IMR-90 (cell line): ENCODE results near the gene AKAP13. TPM values are rescaled to one million over a fixed set of nuclear protein-coding genes. Genes with fewer than 3 reads are reported as not detected.

ENCODE experiments used
- ATAC-seq: fragments of 200-7000 bp; cut with Tn5 transposase; 2 replicates; pipeline ENCODE4 v1.9.1; 2020; ENCODE audit warnings: low read depth, mild to moderate bottlenecking, moderate library complexity
- BruUV-seq: library from RNA; stranded (reverse); fragments of 400-500 nt; replicated peaks from 2 replicates; lab custom pipeline; 2021; lab: Mats Ljungman, UMichigan
- CTCF ChIA-PET: fragments of 300-600 bp; formaldehyde crosslinking; extraction: SDS; loops from one replicate; lab custom pipeline; 2021; ENCODE audit warnings: antibody characterized with exemption; lab: Yijun Ruan, JAX
- POLR2A ChIA-PET: fragments of 300-600 bp; sonication (Branson Sonifier 250); formaldehyde crosslinking; loops from one replicate; lab custom pipeline; 2022; ENCODE audit warnings: antibody characterized with exemption; ENCODE audit not compliant: unreplicated experiment; lab: Charles Lee
- DNase-seq: peaks from one replicate; pipeline ENCODE4 v3.0.0; 2013
- H2AFZ ChIP-seq: replicated peaks from 2 replicates; pipeline ENCODE3; 2013; ENCODE audit warnings: low read length, mild to moderate bottlenecking; ENCODE audit not compliant: poor library complexity
- H2AK5ac ChIP-seq: 2 replicates; pipeline ENCODE4 v1.6.1; 2013; ENCODE audit warnings: low read depth, low read length, inconsistent platforms
- H2AK9ac ChIP-seq: replicated peaks from 2 replicates; pipeline ENCODE3; 2013; ENCODE audit warnings: mild to moderate bottlenecking, low read depth, low read length, moderate library complexity; ENCODE audit not compliant: poor library complexity
- H2BK120ac ChIP-seq: 2 replicates; pipeline ENCODE4 v1.6.1; 2013; ENCODE audit warnings: low read depth, low read length, inconsistent platforms
- H2BK15ac ChIP-seq: 3 replicates; pipeline ENCODE4 v1.6.1; 2013; ENCODE audit warnings: low read depth, low read length, inconsistent platforms
- H2BK20ac ChIP-seq: 2 replicates; pipeline ENCODE4 v1.6.1; 2013; ENCODE audit warnings: low read depth, mild to moderate bottlenecking, inconsistent platforms, low read length, moderate library complexity
- H2BK5ac ChIP-seq: 2 replicates; pipeline ENCODE4 v1.6.1; 2013; ENCODE audit warnings: mild to moderate bottlenecking, low read depth, low read length, inconsistent platforms; ENCODE audit not compliant: poor library complexity, severe bottlenecking
- H3K14ac ChIP-seq: replicated peaks from 2 replicates; pipeline ENCODE4 v1.6.1; 2013; ENCODE audit warnings: low read depth, low read length, inconsistent platforms
- H3K18ac ChIP-seq: 2 replicates; pipeline ENCODE4 v1.6.1; 2013; ENCODE audit warnings: low read depth, low read length, control low read depth
- H3K23ac ChIP-seq: 2 replicates; pipeline ENCODE4 v1.6.1; 2013; ENCODE audit warnings: low read depth, low read length, inconsistent platforms
- H3K27ac ChIP-seq: 2 replicates; pipeline ENCODE4 v1.5.1; 2013; ENCODE audit warnings: mild to moderate bottlenecking, control low read depth, low read length; ENCODE audit not compliant: insufficient read depth
- H3K27me3 ChIP-seq: 2 replicates; pipeline ENCODE4 v1.6.1; 2013; ENCODE audit warnings: low read length; ENCODE audit not compliant: control insufficient read depth, insufficient read depth
- H3K36me3 ChIP-seq: 2 replicates; pipeline ENCODE4 v1.6.1; 2013; ENCODE audit warnings: low read length, mixed read lengths; ENCODE audit not compliant: control insufficient read depth, insufficient read depth
- H3K4ac ChIP-seq: 2 replicates; pipeline ENCODE4 v1.6.1; 2013; ENCODE audit warnings: low read depth, low read length, inconsistent platforms
- H3K4me1 ChIP-seq: 2 replicates; pipeline ENCODE4 v1.6.1; 2013; ENCODE audit warnings: low read length, mixed read lengths; ENCODE audit not compliant: control insufficient read depth, insufficient read depth
- H3K4me2 ChIP-seq: 2 replicates; pipeline ENCODE4 v1.6.1; 2013; ENCODE audit warnings: low read depth, mild to moderate bottlenecking, control low read depth, low read length, moderate library complexity
- H3K4me3 ChIP-seq: 2 replicates; pipeline ENCODE4 v1.5.1; 2013; ENCODE audit warnings: low read depth, mild to moderate bottlenecking, control low read depth, low read length, moderate library complexity; ENCODE audit not compliant: insufficient read depth
- H3K56ac ChIP-seq: 2 replicates; pipeline ENCODE4 v1.6.1; 2013; ENCODE audit warnings: low read length, inconsistent platforms; ENCODE audit not compliant: insufficient read depth; ENCODE audit errors: extremely low read depth
- H3K79me1 ChIP-seq, 2 experiments: 2 replicates each; pipeline ENCODE4 v1.6.1; 2013; ENCODE audit warnings: low read length in 2 of 2, inconsistent platforms in 1 of 2, low read depth in 1 of 2
- H3K9ac ChIP-seq: 2 replicates; pipeline ENCODE4 v1.6.1; 2013; ENCODE audit warnings: low read depth, low read length, control low read depth
- H3K9me1 ChIP-seq: 2 replicates; pipeline ENCODE4 v1.6.1; 2013; ENCODE audit warnings: low read length, inconsistent platforms; ENCODE audit not compliant: insufficient read depth
- H3K9me3 ChIP-seq: 2 replicates; pipeline ENCODE4 v1.6.1; 2013; ENCODE audit warnings: low read length; ENCODE audit not compliant: control insufficient read depth, insufficient read depth
- H4K20me1 ChIP-seq: 2 replicates; pipeline ENCODE4 v1.6.1; 2013; ENCODE audit warnings: low read length, inconsistent platforms; ENCODE audit not compliant: insufficient read depth
- H4K5ac ChIP-seq: 2 replicates; pipeline ENCODE4 v1.6.1; 2013; ENCODE audit warnings: mild to moderate bottlenecking, low read depth, low read length, control low read depth
- H4K8ac ChIP-seq, 2 experiments: 2 replicates each; pipeline ENCODE4 v1.6.1; 2013; ENCODE audit warnings: low read depth in 2 of 2, low read length in 2 of 2, control low read depth in 1 of 2, inconsistent platforms in 1 of 2
- H4K91ac ChIP-seq: 2 replicates; pipeline ENCODE4 v1.6.1; 2013; ENCODE audit warnings: low read depth, low read length, inconsistent platforms; ENCODE audit not compliant: insufficient read depth
- BHLHE40 ChIP-seq: fragments of 150-350 bp; IDR thresholded peaks from 2 replicates; pipeline ENCODE4 v1.6.1; 2016; ENCODE audit warnings: mild to moderate bottlenecking, low read depth, low read length
- CEBPB ChIP-seq: IDR thresholded peaks from 2 replicates; pipeline ENCODE4 v1.6.1; 2012; ENCODE audit warnings: low read depth, low read length, improper control_type of control experiment
- CHD1 ChIP-seq: IDR thresholded peaks from 2 replicates; pipeline ENCODE4 v1.6.1; 2012; ENCODE audit warnings: low read depth, low read length, improper control_type of control experiment
- FOS ChIP-seq: fragments of 150-350 bp; IDR thresholded peaks from 2 replicates; pipeline ENCODE4 v1.6.1; 2016; ENCODE audit warnings: low read depth, low read length
- MAZ ChIP-seq: IDR thresholded peaks from 2 replicates; pipeline ENCODE4 v1.6.1; 2012; ENCODE audit warnings: low read depth, mild to moderate bottlenecking, low read length, improper control_type of control experiment, moderate library complexity, borderline replicate concordance
- MXI1 ChIP-seq: IDR thresholded peaks from 2 replicates; pipeline ENCODE4 v1.6.1; 2012; ENCODE audit warnings: low read depth, mild to moderate bottlenecking, low read length, moderate library complexity, borderline replicate concordance
- POLR2A ChIP-seq: IDR thresholded peaks from 2 replicates; pipeline ENCODE4 v1.6.1; 2012; ENCODE audit warnings: mild to moderate bottlenecking, low read depth, low read length
- RAD21 ChIP-seq: IDR thresholded peaks from 2 replicates; pipeline ENCODE4 v1.6.1; 2012; ENCODE audit warnings: low read length, improper control_type of control experiment
- RFX5 ChIP-seq: IDR thresholded peaks from 2 replicates; pipeline ENCODE4 v1.8.0; 2012; ENCODE audit warnings: low read depth, mild to moderate bottlenecking, low read length, moderate library complexity
- WGBS, 2 experiments: methylation state at CpG; one replicate each; pipeline versions ENCODE4 v1.1.5 to v1.1.7; 2013; ENCODE audit warnings: missing lambda C conversion rate in 2 of 2; ENCODE audit not compliant: insufficient read length in 1 of 2; ENCODE audit errors: extremely low coverage in 2 of 2; 5-methylcytosine and 5-hydroxymethylcytosine counted together
- dilution Hi-C: fragments of 300-500 bp; cut with HindIII; formaldehyde crosslinking; loops from one replicate; pipeline ENCODE4 v1.14.3; 2018; ENCODE audit warnings: low sequenced_read_pairs; ENCODE audit not compliant: unreplicated experiment
- in situ Hi-C: fragments of 300-500 bp; cut with MboI; formaldehyde crosslinking; loops from 3 replicates; pipeline ENCODE4 v1.14.3; 2019; ENCODE audit warnings: low sequenced_read_pairs, inconsistent platforms, mixed read lengths
- intact Hi-C: fragments of 100-400 bp; cut with micrococcal nuclease; formaldehyde crosslinking; loops from 2 replicates; pipeline ENCODE4 v1.10.0; 2022
- polyA plus RNA-seq, 3 experiments: library from polyadenylated mRNA; depleted of rRNA; stranded (reverse); fragments of >200 nt; gene quantifications; 2 replicates each; pipeline ENCODE4 v1.2.3, GENCODE V29; 2012; ENCODE audit warnings: low replicate concordance in 1 of 3
- total RNA-seq: library from RNA; depleted of rRNA; stranded (reverse); fragments of >200 nt; gene quantifications from 2 replicates; pipeline ENCODE4 v1.2.3, GENCODE V29; 2012
- TF ChIP-seq, protein P1 (sequence below): fragments of 150-350 bp; IDR thresholded peaks from 2 replicates; pipeline ENCODE4 v1.6.1; 2016; ENCODE audit warnings: low read depth, mild to moderate bottlenecking, low read length, moderate library complexity, borderline replicate concordance

Gene AKAP13
- total and polyA plus RNA-seq, 2 of the 4 experiments (the other 2 are of a cell fraction), result 10.4 to 46.4 TPM

DNA sequence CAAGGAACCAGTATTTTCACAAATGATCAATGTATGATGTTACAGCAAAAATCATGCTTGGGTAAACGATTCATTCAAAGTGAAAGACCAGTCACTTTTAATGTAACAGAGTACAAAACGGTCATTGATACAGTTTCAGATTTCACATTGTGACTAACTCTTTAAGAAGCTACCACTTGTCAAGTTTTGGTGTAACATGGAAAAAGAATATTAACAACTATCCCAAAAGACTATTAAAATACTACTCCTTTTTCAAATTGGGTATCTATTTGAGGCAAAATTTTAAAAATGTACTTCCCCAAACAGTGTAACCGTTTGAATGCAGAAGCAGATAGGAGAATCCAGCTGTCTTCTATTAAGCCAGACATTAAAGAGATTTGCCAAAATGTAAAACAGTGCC, 31.7 kb downstream of the AKAP13 start:
- peak; percentile 75 for DNase-seq
- Histone ChIP-seq H2BK15ac (no peak overlapping the region), H2BK20ac (no peak overlapping the region), H3K4me1 (peaks cover 13% of the 10 kb centered on the region), H2BK5ac (no peak overlapping the region), H3K56ac (no peak overlapping the region), H3K9me3 (no peaks in the 10 kb centered on the region), H3K27ac (no peak overlapping the region), H3K27me3 (no peaks in the 10 kb centered on the region), H3K9ac (no peak overlapping the region), H3K4me2 (peak overlapping the region; percentile 57; the same call in 1 of the 2 replicates), H3K36me3 (no peaks in the 10 kb centered on the region), H3K23ac (no peak overlapping the region), H4K91ac (no peak overlapping the region), H2BK120ac (no peak overlapping the region), H4K20me1 (peaks cover 46% of the 10 kb centered on the region), H2AK5ac (no peak overlapping the region), H3K4ac (no peak overlapping the region), H2AK9ac (no peak overlapping the region), H2AFZ (no peak overlapping the region), H4K5ac (no peak overlapping the region), H3K4me3 (no peak overlapping the region), H3K18ac (no peak overlapping the region), H3K14ac (no peak overlapping the region), H4K8ac (no peak overlapping the region), H3K79me1 (peaks cover 24 to 70% of the 10 kb centered on the region in 2 experiments), H3K9me1 (peaks cover 9% of the 10 kb centered on the region)
- no TSS peak for BruUV-seq
- no CpG with 5 or more reads among the region's 3 CpGs for WGBS, 2 experiments
- in situ Hi-C loops (no loop called here), dilution Hi-C loops (no loop called here), intact Hi-C loops (loop anchor here (10.0 kb wide), 1 partner anchor 213 kb away; no protein-coding TSS in a partner anchor)
- POLR2A ChIA-PET, result interaction anchor here (0.9 kb wide), 1 partner anchor 12 kb away, joined by 3 read pairs; no protein-coding TSS in a partner anchor
- no peak; the same call in 1 of the 2 replicates for ATAC-seq
- no peak for TF ChIP-seq MAZ
- TF ChIP-seq RFX5, result no peak
- TF ChIP-seq, protein P1, sequence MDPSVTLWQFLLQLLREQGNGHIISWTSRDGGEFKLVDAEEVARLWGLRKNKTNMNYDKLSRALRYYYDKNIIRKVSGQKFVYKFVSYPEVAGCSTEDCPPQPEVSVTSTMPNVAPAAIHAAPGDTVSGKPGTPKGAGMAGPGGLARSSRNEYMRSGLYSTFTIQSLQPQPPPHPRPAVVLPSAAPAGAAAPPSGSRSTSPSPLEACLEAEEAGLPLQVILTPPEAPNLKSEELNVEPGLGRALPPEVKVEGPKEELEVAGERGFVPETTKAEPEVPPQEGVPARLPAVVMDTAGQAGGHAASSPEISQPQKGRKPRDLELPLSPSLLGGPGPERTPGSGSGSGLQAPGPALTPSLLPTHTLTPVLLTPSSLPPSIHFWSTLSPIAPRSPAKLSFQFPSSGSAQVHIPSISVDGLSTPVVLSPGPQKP, result no peak
- TF ChIP-seq CEBPB, result no peak
- no peak for TF ChIP-seq RAD21
- no peak for TF ChIP-seq POLR2A
- TF ChIP-seq MXI1, result no peak
- no peak for TF ChIP-seq CHD1
- TF ChIP-seq FOS, result no peak
- no peak for TF ChIP-seq BHLHE40
- CTCF ChIA-PET, result interaction anchor here (0.6 to 1.7 kb wide), 2 partner anchors 74 to 115 kb away, joined by 3 to 9 read pairs; no protein-coding TSS in a partner anchor
